GM21529 (cell line): ENCODE data around the gene NRCAM.
"Not testable (repeated sequence)": the region's sequence is repeated elsewhere in the genome, so short reads cannot be mapped to it uniquely, and the experiment has no call there.

Experiments
- ATAC-seq: cut with Tn5 transposase; IDR thresholded peaks from one replicate; pipeline ENCODE4 v1.9.1; 2021; ENCODE audit not compliant: unreplicated experiment

Gene NRCAM

DNA sequence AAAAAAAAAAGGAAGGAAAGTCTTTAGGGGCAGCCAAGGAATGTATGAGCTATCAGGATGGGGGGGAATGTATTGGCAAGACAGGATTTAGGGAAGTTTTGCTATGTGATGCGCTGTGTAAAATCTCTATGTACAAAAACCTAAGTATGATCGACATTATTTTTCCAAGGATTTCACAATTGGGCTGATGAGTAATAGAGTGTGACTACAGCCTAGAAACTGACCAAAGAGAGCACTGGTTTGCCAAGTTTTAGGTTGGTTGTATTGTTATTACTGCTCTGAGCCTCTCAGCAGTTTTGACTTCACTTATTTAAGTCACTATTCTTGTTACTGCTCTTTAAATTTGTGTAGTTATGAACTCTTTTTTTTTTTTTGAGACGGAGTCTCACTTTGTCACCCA is 107.3 kb downstream of the NRCAM start:
- no peak for ATAC-seq

DNA sequence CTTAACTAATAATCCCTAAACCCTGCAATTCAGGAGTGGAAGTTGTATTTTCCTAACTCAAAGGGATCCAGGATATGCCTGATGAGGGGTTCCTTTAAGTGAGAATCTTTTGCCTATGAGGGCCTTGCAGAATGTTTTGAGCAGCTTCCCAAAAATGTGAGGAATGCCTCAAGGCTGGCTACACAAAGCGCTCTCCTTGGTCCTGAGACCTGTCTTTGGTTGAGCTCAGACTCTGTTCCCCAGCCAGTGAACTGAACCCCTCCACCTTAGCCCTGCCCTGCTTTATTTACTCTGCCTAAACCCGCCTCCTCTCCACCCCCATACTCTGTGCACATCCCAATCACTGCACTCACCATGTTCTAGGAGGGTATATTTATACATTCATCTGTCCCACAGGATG is 108.6 kb downstream of the NRCAM start:
- ATAC-seq = no peak

DNA sequence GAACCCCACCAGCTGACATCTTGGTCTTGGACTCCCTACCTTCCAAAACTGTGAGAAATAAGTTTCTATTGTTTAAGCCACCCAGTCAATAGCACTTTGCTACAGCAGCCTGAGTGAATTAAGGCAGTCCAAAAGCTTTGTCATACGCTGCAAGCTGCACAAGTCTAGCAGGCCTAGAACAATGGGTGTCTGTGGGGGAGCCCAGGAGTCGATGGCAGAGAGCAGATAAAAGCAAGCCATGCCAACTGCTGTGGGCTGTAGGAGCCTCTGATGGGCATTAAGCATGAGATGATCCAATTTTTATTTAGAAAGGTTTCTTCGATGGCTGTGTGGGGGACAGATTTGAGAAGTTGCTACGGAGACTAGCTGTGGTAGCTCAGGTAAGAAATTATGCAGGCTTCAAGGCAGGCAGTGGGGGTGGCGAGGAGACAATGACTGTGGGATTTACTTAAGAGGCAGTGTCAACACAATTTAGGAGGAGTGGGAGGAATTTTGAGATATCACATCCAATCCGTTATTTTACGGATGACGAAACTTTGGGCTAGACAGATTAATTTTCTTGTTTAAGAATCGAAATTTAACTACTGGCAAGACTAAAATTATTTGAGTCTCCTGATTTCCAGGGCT is 110.4 kb downstream of the NRCAM start:
- ATAC-seq = no peak

DNA sequence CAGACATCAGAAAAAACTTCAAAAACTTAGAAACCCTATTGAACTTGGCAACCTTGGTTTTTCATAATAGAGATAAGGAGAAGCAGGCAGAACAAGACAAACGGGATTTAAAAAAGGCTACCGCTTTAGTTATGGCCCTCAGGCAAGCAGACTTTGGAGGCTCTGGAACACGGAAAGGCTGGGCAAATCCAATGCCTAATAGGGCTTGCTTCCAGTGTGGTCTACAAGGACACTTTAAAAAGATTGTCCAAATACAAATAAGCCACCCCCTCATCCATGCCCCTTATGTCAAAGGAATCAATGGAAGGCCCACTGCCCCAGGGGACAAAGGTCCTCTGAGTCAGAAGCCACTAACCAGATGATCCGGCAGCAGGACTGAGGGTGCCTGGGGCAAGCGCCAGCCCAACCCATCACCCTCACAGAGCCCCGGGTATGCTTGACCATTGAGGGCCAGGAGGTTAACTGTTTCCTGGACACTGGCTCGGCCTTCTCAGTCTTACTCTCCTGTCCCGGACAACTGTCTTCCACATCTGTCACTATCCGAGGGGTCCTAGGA is 115.3 kb downstream of the NRCAM start:
- ATAC-seq = no peak

DNA sequence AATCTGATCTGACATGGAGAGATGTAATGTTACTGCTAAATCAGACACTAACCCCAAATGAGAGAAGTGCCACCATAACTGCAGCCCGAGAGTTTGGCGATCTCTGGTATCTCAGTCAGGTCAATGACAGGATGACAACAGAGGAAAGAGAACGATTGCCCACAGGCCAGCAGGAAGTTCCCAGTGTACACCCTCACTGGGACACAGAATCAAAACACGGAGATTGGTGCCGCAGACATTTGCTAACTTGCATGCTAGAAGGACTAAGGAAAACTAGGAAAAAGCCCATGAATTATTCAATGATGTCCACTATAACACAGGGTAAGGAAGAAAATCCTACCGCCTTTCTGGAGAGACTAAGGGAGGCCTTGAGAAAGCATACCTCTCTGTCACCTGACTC is 115.8 kb downstream of the NRCAM start:
- not testable (repeated sequence) for ATAC-seq

- no peak for ATAC-seq
Measured at GRCh38 chr7:108335269-108335918, 120.8 kb downstream of the NRCAM start.

GRCh38 chr7:108332937-108333336 is 123.3 kb downstream of the NRCAM start:
- ATAC-seq = no peak

GRCh38 chr7:108331971-108332370 is 124.3 kb downstream of the NRCAM start:
- ATAC-seq = no peak

- no peak for ATAC-seq
Measured at GRCh38 chr7:108330227-108330626, 126.0 kb downstream of the NRCAM start.

DNA sequence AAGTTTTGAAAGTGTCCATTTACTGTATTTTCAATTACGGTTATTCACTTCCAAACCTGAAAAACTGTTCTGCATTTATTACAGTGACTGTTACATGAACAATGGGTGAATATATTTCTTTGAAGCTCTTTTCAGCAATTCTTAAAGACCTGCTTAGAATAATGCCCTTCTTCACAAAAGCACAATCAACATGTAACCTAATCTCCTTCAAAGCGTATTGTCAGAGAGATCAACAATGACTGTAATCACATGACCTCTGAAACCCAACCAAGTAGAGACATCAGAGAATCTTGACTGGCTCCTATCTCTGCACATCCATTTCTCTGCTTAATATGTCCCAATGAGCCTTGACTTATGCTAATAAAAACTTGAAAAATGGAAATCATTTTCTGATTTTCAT is 126.7 kb downstream of the NRCAM start:
- ATAC-seq = no peak

GRCh38 chr7:108328174-108328651 is 128.0 kb downstream of the NRCAM start:
- ATAC-seq = peak; percentile 82

- peak; percentile 58 for ATAC-seq
Measured at GRCh38 chr7:108327353-108327752, 128.9 kb downstream of the NRCAM start.

DNA sequence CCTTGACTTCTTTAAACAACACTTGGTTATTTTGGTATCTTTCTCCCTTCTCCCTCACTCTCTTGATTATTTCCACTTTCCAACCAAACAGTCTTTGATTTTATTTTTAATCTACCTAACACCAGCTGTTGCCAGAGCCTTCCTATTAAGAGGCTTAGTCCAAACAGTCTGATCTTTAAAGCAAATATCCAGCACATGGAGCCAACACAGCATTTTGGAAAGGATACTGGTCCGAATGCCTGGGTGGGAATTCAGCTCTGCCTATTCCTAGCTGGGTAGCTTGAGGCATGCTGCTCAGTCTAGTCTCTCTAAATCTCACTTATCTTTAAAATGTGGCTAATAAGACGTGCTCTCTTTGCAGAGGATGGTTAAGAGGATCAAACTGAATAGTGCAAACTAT is 129.3 kb downstream of the NRCAM start:
- no peak for ATAC-seq

GRCh38 chr7:108324053-108325038 is 131.9 kb downstream of the NRCAM start:
- no peak for ATAC-seq

DNA sequence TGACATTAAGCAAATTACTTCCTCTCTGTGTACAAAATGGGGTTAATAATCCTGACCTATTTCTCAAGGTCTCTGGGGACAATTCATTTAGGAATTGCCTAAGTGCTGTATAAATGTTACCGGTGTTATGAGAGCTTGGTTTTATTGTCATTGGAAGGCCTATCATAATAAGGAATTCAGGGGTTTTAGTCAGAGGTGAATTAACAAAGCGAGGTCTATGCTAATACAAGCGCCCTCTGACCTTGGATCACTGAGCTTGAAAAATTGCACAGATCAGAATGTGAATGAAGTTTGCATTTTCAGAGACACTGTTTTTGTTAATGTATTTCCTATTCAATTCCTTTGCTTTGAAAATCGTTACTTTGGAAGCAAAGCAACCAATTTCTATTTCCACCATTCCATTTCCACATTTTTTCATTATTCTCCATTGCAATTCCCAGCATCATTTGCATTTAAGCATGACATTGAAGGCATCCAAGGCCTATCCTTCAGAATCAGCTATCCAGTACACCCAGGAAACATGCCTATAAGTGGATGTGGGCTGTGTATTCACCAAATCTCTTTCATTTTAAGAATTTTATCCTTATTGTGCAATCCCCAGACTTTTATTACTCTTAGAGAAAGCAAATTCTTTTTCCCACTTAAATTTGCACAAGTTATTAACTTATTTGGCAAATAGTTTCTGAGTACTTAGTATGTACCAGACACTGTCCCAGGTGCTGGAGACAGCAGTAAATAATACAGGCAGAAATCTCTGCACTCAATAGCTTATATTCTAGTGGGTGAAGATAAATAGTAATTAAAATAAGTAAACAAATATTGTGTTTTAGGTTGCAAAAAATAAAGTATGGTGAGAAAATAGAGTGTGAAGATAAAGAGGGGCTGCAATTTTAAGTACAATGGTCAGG is 133.1 kb downstream of the NRCAM start:
- no peak for ATAC-seq

GRCh38 chr7:108322046-108322445 is 134.2 kb downstream of the NRCAM start:
- ATAC-seq = no peak

DNA sequence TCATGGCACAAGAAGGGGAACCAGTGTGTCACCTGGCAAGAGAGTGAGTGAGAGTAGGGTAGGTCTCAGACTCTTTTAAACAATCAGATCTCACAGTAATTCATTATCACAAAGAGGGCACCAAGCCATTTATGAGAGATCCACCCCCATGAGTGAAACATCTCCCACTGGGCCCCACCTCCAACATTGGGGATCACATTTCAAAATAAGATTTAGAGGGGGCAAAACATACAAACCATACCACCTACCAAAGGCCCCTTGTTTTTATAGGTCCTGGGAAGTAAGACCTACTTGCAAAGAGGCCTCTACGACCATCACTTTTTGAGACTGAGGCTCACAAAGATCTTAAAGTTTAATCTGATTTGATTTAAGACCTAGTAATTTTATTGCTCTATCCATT is 134.9 kb downstream of the NRCAM start:
- ATAC-seq = no peak

DNA sequence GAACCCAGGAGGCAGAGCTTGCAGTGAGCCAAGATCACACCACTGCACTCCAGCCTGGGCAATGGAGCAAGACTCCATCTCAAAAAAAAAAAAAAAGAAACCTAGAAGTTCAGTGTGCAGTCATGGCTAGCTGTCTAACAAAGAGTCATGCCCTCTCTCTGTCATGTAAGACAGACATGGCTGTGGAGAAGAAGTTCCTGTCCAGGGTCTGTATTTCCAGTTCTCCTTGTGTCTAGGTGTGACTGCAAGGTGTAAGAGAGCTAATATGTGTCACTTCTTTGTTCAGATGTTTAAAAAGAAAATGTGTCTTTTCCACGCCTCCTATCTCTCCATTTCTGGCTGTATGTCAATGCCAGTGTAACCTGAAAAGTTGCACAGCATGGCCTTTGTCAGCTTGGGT is 139.5 kb downstream of the NRCAM start:
- ATAC-seq = no peak

GRCh38 chr7:108314551-108314950 is 141.7 kb downstream of the NRCAM start:
- no peak for ATAC-seq

GRCh38 chr7:108314049-108314448 is 142.2 kb downstream of the NRCAM start:
- ATAC-seq = no peak
